HG03520 (cell line): ENCODE data around the gene MYO1D.
A peak's percentile ranks its signal among the peaks of the same experiment; 100 is the strongest.
"Not testable (repeated sequence)": the region's sequence is repeated elsewhere in the genome, so short reads cannot be mapped to it uniquely, and the experiment has no call there.

ENCODE experiments used
- ATAC-seq: cut with Tn5 transposase; IDR thresholded peaks from one replicate; pipeline ENCODE4 v1.9.1; 2021; ENCODE audit warnings: mild to moderate bottlenecking, moderate library complexity; ENCODE audit not compliant: unreplicated experiment

The MYO1D gene

GRCh38 chr17:32876417-32877163 is at the start of gene MYO1D:
MYO1D (minus strand) TSS chr17:32877124; CDS start chr17:32876872, 252 bp downstream.
- ATAC-seq = peak; percentile 54

GRCh38 chr17:32926183-32926582 is 49.3 kb upstream of the MYO1D start:
- no peak for ATAC-seq

- not testable (repeated sequence) for ATAC-seq
These were observed 47.0 kb upstream of the MYO1D start for GRCh38 chr17:32923905-32924304.

GRCh38 chr17:32921017-32921416 is 44.1 kb upstream of the MYO1D start:
- ATAC-seq = no peak

DNA sequence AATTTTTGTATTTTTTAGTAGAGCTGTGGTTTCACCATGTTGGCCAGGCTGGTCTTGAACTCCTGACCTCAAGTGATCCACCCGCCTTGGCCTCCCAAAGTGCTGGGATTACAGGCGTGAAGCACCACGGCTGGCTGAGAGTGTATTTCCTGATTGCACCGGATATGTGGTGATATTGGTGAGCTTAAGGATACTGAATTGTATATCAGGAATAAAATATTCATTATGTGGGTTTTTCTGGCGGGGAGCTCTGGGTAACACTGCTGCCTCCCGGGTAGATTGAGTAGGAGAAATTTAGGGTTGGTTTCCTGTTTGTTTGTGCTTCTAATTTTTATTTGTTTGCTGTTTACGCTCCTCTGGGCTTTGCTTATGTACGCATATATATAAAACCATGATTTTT is 43.4 kb upstream of the MYO1D start:
- no peak for ATAC-seq

DNA sequence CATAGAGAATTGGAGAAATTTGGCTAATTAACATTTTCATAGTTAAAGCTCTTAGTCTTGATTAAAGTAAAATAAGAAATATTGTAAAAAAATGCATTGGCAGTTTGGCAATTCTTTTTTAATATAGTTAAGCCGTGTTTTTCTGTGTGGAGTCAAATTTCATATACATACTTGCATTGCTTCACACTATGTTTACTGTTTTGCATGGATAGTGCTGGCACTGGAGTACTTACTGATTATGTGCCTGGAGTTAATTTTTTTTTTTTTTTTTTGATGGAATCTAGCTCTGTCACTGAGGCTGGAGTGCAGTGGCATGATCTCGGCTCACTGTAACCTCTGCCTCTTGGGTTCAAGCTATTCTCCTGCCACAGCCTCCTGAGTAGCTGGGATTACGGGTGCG is 43.0 kb upstream of the MYO1D start:
- not testable (repeated sequence) for ATAC-seq

DNA sequence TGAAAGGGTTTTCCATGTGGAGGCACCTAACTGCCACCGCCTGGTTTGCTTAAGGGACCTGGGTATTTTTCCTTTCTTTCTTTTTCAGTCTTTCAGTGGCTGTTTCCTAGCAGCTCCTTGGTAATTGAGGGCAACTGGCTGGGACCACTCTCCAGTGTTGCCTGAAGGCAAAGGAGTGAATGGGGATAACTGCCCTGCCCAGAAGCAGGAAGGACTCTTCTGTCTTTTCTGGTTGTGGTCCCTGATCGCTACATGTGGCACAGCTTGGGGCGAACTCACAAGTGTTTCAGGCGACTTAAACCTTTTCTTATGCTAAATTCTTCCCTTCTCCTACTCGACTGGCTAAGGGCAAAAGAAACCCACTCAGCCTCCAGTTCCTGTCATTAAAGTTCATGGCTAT is 40.9 kb upstream of the MYO1D start:
- ATAC-seq = no peak

DNA sequence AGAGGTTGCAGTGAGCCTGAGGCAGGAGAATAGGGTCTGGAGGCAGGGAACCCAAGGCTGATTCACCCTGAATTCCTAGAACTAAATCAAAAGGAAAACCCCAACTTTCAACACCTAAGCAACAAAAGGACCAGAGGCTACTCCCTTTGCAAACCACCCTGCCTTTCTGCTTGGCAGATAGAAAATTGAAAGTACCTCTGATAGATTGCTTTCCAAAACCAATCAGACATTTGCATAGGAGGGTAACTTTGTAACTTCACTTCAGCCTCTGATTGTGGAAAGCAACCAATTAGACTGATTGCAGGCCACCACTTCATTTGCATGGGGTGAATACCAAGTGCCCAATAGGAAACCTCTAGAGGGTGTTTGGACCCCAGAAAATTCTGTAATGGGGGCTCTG is 40.2 kb upstream of the MYO1D start:
- ATAC-seq = no peak

DNA sequence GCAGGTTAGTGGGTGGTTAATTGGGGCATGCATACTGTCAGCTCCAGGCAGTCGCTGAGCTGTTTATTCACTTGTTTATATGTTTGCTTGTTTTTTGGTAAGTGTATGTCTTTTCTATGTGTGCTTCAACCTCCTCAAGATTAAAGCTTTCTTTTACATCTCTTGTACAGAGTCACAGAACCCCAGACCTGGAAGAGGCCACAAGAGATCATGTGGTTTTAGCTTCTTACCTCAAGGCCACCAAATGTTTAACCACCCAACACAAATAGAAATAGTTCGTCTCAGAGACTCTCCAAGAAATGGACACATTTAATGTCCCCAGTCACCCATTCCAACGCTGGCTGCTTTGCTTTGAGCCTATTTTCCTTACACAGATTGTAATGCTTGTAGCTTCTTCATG is 39.2 kb upstream of the MYO1D start:
- no peak for ATAC-seq

- no peak for ATAC-seq
These were observed 38.3 kb upstream of the MYO1D start for GRCh38 chr17:32915245-32915644.

DNA sequence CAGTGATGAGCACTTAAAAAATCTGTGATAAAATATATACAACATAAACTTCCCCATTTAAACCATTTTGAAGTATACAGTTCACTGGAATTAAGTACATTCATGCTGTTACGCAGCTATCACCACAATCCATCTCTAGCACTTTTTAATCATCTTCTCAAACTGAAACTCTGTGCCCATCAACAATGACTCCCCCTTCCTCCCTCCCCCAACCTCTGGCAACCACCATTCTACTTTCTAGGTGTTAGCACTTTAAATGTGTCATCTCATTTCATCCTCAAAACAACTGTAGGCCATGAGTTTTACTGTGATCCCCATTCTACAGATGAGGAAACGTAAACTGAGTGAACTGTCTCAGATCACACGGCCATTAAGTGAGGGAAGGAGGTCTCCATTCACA is 37.3 kb upstream of the MYO1D start:
- ATAC-seq = no peak

GRCh38 chr17:32913593-32913992 is 36.7 kb upstream of the MYO1D start:
- no peak for ATAC-seq

- ATAC-seq = no peak
These were observed 35.4 kb upstream of the MYO1D start for GRCh38 chr17:32912218-32912897.

GRCh38 chr17:32910769-32911168 is 33.8 kb upstream of the MYO1D start:
- ATAC-seq = no peak

- no peak for ATAC-seq
These were observed 33.0 kb upstream of the MYO1D start for GRCh38 chr17:32909787-32910369.

DNA sequence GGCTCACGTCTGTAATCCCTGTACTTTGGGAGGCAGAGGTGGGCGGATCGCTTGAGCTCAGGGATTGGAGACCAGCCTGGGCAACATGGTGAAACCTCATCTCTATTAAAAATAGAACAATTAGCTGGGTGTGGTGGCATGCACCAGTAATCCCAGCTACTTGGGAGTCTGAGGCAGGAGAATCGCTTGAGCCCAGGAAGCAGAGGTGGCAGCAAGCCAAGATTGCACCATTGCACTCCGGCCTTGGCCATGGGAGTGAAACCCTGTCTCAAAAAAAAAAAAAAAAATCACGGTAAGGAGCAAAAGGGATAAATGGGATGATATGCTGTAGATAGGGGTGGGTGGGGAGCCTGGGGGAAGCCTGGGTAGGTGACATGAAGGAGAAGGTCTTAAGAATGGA is 30.7 kb upstream of the MYO1D start:
- ATAC-seq = no peak

DNA sequence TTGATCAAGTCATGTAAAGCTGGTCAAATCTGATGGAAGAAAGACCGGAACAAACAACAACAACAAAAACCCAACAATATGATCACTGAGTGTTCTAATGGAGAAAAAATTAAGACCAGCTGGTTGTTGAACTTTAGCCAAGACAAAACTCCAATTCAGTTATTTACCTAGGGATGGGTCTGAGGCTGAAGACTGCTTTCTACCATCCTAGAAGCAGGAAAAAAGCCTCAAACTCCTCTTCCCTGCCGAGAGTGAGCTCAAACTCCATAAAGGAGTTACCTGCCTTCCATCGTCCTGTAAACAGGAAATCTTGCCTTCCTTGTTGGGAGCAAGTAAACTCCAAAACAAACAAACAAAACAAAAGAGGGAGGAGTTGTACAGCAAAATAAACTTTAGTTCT is 28.0 kb upstream of the MYO1D start:
- ATAC-seq = no peak

GRCh38 chr17:32903774-32904673 is 27.1 kb upstream of the MYO1D start:
- no peak for ATAC-seq

GRCh38 chr17:32901743-32902142 is 24.8 kb upstream of the MYO1D start:
- no peak for ATAC-seq

- ATAC-seq = no peak
These were observed 22.5 kb upstream of the MYO1D start for GRCh38 chr17:32899236-32900013.
